H1 (cell line): ENCODE data around the gene WDR6. TPM values are rescaled to one million over a fixed set of nuclear protein-coding genes. Genes with fewer than 3 reads are reported as not detected.

Source experiments
- ASH2L ChIP-seq: fragments of 200-600, 300-600 bp; sonication (generic); IDR thresholded peaks from one replicate; pipeline ENCODE4 v1.7.1; 2017; ENCODE audit warnings: low read length
- CBX8 ChIP-seq: fragments of 300-800, 300-1000 bp; sonication (generic); IDR thresholded peaks from 2 replicates; pipeline ENCODE4 v1.7.1; 2016; ENCODE audit warnings: low read depth, low read length, borderline replicate concordance
- PHF8 ChIP-seq: fragments of 200-600 bp; sonication (generic); conservative IDR thresholded peaks from 2 replicates; pipeline ENCODE4 v1.7.1; 2012; ENCODE audit warnings: low read depth, mild to moderate bottlenecking, inconsistent platforms, low read length, moderate library complexity
- polyA plus RNA-seq, 7 experiments: library from polyadenylated mRNA; depleted of rRNA in 3 of 7; stranded (reverse) in 5 of 7; unstranded in 2 of 7; fragments of >200 nt in 5 of 7; fragments of 200-250 nt in 2 of 7; gene quantifications; 1 replicate in 5 of 7; 2 replicates in 1 of 7; 4 replicates in 1 of 7; pipeline versions ENCODE4 v1.2.1 to v1.2.3, GENCODE V29; 2011 to 2013; ENCODE audit warnings: missing spikeins in 2 of 7, mixed read lengths in 2 of 7
- total RNA-seq: library from RNA; stranded (reverse); fragmentation: NEBNext Ultra II Directional; extraction: Animal tissue kit (Norgen Biotek cat#: 25700); gene quantifications from 2 replicates; pipeline ENCODE4 v1.2.1, GENCODE V29; 2021
- TF ChIP-seq, protein P1 (sequence below): IDR thresholded peaks from 2 replicates; pipeline ENCODE4 v1.6.1; 2012; ENCODE audit warnings: inconsistent platforms
- TF ChIP-seq, protein P2 (sequence below): IDR thresholded peaks from 2 replicates; pipeline ENCODE4 v1.6.1; 2011; ENCODE audit warnings: low read length, improper control_type of control experiment

Gene WDR6
- total and polyA plus RNA-seq, 2 of the 8 experiments (the other 6 are each of a cell fraction or from before 2014, with no cell fraction given), result 180 to 257 TPM

DNA sequence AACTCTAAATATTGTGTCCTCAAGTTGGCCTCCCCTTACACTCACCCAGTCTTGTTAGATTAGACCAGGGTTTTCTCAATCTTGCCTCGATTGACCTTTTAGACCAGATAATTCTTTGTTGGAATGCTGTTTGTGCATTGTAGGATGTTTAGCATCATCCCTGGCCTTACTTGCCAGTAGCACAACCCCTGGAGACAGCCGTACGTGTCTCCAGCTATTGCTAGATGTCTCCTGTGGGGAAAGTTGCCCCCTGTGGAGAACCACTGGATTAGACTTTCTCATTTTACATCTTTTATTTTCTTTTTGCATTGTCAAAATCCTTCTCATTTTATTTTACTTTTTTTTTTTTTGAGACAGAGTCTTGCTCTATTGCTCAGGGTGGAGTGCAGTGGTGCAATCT lies 2.2 kb downstream of the WDR6 start (continued):
- TF ChIP-seq CBX8 (no peak), ASH2L (no peak), PHF8 (no peak)
- TF ChIP-seq, protein P1, sequence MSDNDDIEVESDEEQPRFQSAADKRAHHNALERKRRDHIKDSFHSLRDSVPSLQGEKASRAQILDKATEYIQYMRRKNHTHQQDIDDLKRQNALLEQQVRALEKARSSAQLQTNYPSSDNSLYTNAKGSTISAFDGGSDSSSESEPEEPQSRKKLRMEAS, result no peak
- TF ChIP-seq, protein P2, sequence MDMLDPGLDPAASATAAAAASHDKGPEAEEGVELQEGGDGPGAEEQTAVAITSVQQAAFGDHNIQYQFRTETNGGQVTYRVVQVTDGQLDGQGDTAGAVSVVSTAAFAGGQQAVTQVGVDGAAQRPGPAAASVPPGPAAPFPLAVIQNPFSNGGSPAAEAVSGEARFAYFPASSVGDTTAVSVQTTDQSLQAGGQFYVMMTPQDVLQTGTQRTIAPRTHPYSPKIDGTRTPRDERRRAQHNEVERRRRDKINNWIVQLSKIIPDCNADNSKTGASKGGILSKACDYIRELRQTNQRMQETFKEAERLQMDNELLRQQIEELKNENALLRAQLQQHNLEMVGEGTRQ, result no peak
